Measurements from ENCODE around the gene LUZP2.

The LUZP2 gene

GRCh38 chr11:24709928-24710565 is 213.2 kb downstream of the LUZP2 start:
- DNase-seq: peak in 1 of 51 donors; percentile 10

DNA sequence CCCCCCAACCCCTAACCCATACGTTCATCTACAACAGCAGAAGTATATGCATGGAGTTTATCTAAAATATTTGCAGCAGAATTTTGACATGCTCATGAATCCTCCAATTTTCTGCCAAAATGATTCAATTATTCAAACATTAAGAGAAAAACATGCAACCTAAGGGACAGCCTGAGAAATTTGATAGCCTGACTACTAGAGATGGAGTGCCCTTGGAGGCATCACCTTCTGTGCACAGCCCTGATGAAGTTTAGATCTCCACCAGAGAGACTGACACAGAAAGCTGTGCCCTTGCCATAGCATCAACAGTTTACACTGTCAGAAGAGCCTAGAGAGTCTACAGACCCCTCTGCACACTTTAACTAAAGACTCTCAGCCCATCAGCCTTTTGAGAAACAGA is 217.7 kb downstream of the LUZP2 start:
- no peak for DNase-seq

DNA sequence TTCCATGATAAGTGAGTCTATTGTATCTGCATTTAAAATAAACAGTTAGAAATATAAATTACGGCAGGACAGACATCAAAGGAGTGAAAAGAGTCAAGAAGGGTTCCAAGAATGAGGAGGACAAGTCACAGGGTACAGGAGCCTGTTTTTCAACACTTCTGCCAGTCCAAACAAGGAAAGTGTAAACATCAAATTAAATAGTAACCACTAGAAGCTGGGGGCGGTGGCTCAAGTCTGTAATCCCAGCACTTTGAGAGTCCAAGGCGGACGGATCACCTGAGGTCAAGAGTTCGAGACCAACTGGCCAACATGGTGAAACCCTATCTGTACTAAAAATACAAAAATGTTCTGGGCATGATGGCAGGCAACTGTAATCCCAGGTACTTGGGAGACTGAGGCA is 219.6 kb downstream of the LUZP2 start:
- no peak for DNase-seq

GRCh38 chr11:24723231-24723630 is 226.4 kb downstream of the LUZP2 start:
- DNase-seq: no peak

DNA sequence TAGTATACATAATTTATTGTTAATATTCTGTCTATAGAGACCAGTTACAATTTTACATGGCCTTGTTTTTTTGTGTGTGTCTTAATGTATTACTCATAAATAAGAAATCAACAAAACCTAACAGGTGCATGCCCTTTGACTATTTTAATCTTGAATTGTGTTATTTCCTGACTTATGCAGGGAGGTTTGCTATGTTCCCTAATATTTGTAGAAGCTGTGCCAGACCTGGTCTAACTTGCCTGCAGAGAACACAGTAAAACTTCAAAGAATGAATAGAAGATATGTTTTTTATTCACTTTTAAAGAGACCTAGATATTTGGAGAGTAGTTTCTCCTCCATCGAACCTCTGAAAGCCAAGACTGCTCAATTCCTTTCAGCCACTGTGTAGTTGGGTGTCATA is 234.7 kb downstream of the LUZP2 start:
- no peak for DNase-seq

DNA sequence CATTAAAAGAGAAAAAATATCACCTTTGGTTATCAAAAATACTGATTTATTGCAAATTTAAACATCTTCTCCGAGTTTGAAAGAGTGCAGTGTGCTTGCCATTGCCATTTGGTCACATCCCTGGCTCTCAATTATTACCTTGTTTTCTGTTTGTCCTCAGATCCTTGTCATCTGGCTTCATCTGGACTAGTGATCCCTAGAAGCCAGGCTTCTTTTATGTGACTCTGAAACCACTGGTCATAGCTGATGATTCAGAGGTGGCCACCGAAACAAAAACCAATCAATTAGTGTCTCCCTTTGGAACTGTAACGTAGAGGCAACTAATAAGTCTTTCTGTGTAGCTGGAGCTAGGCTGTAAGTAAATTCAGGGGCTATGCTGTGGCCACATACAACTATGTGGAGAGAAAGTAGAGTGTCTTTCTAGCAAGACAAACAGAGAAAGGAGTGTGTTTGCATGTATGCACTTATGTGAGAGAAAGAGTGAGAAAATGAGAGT is 237.9 kb downstream of the LUZP2 start:
- no peak for DNase-seq

DNA sequence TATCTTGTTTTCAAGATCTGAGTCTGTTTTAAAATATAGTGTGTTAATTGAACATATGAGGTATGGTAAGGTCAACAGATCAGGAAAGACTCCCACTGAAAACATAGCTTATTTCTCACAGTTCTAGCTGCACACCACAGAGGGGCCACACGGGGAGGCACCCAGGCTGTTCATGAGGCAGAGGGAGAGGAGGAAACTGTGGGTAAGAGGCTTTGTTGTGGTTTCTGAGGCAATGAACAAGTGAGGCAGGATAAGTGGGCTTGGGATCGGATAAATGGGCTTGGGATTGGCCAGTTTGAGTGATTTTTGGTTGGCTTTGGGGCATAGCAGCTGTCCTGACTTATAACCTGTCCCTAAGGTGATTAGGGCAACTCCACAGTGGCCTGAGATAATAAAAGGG is 242.1 kb downstream of the LUZP2 start:
- DNase-seq: no peak

GRCh38 chr11:24739637-24740036 is 242.8 kb downstream of the LUZP2 start:
- DNase-seq: no peak

- no peak for DNase-seq
Measured at GRCh38 chr11:24747275-24748251, 250.7 kb downstream of the LUZP2 start.

DNA sequence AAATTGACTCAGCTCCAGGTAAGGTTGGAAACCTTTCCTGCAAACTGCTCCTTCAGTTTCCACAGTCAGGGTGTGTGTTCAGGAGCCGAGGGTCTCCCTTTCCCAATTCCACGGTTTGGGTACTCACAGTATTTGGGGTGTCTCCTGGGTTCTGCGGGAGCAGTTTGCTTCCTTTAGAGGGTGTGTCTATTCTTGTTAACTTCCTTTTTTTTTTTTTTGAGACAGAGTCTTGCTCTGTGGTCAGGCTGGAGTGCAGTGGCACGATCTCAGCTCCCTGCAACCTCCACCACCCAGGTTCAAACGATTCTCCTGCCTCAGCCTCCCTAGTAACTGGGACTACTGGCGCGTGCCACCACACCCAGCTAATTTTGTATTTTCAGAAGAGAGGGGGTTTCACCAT is 251.4 kb downstream of the LUZP2 start:
- DNase-seq: no peak

DNA sequence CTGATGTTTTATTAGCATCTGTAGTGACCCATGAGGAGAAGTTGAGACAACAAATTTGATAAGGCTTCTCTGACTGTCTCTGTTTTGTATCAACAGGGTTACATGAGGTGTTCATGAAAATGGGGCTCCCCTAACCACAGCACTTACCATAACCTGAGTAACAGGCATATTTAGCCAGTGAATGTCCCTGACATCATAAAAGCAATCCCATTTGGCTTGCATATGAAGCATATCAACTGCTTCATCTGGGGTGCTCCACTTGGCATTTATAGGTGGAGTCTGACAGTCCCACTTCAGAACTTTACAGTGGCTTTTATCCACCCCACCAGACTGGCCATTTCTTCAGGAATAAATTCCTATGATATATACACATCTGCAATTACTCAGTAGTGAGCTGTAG is 257.6 kb downstream of the LUZP2 start:
- no peak for DNase-seq

GRCh38 chr11:24755260-24755839 is 258.5 kb downstream of the LUZP2 start:
- no peak for DNase-seq

GRCh38 chr11:24759742-24760141 is 262.9 kb downstream of the LUZP2 start:
- DNase-seq: no peak

GRCh38 chr11:24760681-24761080 is 263.8 kb downstream of the LUZP2 start:
- no peak for DNase-seq

- DNase-seq: no peak
Measured at GRCh38 chr11:24762076-24762475, 265.2 kb downstream of the LUZP2 start.

DNA sequence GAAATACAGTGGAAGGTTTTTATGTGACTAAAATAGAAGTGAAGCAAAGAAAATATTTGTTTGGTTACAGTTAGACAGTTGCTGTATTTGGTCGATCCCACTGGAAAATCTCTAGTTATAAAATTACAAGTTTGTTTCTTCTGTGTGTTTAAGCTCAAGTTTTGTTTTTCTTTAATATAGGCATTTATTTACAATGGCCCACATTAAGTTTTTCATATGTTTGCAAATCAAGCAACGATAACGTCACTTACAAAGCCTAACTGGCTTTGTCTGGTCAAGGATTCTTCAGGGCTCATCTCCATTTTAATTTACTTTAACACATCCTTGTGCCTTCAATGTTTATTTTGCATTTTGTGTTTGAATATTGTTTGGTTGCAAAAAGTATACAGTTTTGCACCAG is 270.6 kb downstream of the LUZP2 start:
- DNase-seq: no peak

- DNase-seq: no peak
Measured at GRCh38 chr11:24773322-24773721, 276.5 kb downstream of the LUZP2 start.

- no peak for DNase-seq
Measured at GRCh38 chr11:24779791-24780190, 282.9 kb downstream of the LUZP2 start.

GRCh38 chr11:24781288-24781687 is 284.4 kb downstream of the LUZP2 start:
- no peak for DNase-seq

DNA sequence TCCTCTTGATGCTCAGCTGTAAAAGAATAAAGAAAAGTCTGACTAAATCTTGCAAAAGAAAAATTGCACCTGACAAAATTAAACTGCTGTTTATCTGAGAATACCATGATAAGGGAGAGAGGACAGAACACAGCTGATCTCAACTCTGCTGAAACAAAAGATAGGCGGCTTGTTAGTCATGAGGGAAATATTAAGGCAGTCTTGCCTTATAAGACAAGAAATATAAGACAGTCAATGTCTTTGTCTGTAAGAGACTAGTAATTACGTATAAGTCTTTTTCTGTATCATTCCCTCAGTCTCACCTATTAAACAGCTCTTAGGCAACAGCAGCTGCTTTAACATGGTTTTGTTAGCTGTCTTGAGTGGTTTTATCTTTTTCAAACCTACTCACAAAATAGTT is 296.6 kb downstream of the LUZP2 start:
- no peak for DNase-seq

DNA sequence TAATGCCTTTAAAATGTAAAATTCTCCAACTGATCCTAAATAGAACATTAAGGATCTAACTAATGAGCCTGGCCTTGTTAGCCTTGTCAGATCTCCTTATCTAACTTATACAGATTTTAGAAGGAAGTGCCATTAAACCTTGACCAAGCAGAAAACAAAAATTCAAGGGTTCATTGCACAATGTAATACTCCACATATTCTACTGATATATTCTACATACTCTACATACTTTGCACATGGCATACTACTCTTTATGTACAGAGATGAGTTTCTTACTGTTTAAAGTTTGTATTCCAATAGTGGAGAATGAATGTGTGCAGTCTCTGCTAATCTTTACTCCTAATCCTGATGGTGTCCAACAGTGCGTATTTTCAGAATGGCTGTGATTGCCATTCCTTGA is 297.2 kb downstream of the LUZP2 start:
- no peak for DNase-seq

GRCh38 chr11:24805671-24806070 is 308.8 kb downstream of the LUZP2 start:
- DNase-seq: no peak

All from hypothalamus (tissue), 51 donors.